Measurements from ENCODE around the gene NCAN.

NCAN gene

GRCh38 chr19:19256072-19256969 lies 44.6 kb downstream of the NCAN start:
- TF ChIP-seq TAF1 (IDR thresholded peaks at IDR 0.05; ENCODE audit: low read depth) = no peak
- no peak for TF ChIP-seq YY1 (IDR thresholded peaks at IDR 0.05; ENCODE audit: low read depth)
- no peak for TF ChIP-seq FOXM1 (IDR thresholded peaks at IDR 0.05; ENCODE audit: borderline replicate concordance, low read depth)
- TF ChIP-seq NFIC (IDR thresholded peaks at IDR 0.05) = no peak
- no peak for TF ChIP-seq MAX (IDR thresholded peaks at IDR 0.05)
- TF ChIP-seq TCF12 (IDR thresholded peaks at IDR 0.05; ENCODE audit: low read depth) = no peak
- no peak for TF ChIP-seq TEAD4 (IDR thresholded peaks at IDR 0.05)
- TF ChIP-seq CREB1 (IDR thresholded peaks at IDR 0.05; ENCODE audit: low read depth) = no peak
- no peak for TF ChIP-seq REST (IDR thresholded peaks at IDR 0.05; ENCODE audit: low read depth)
- TF ChIP-seq ZBTB7A (IDR thresholded peaks at IDR 0.05; ENCODE audit: low read depth) = no peak
- TF ChIP-seq EGR1 (IDR thresholded peaks at IDR 0.05) = no peak
- TF ChIP-seq EP300 (IDR thresholded peaks at IDR 0.05; ENCODE audit: borderline replicate concordance) = no peak
- no peak for TF ChIP-seq CEBPB (IDR thresholded peaks at IDR 0.05)
- TF ChIP-seq USF1 (IDR thresholded peaks at IDR 0.05) = no peak
- TF ChIP-seq RAD21 (IDR thresholded peaks at IDR 0.05; ENCODE audit: low read depth) = no peak

- no peak for TF ChIP-seq TCF12 (IDR thresholded peaks at IDR 0.05; ENCODE audit: low read depth)
- TF ChIP-seq RAD21 (IDR thresholded peaks at IDR 0.05; ENCODE audit: low read depth) = no peak
- TF ChIP-seq FOXM1 (IDR thresholded peaks at IDR 0.05; ENCODE audit: borderline replicate concordance, low read depth) = no peak
- TF ChIP-seq YY1 (IDR thresholded peaks at IDR 0.05; ENCODE audit: low read depth) = no peak
- TF ChIP-seq NFIC (IDR thresholded peaks at IDR 0.05) = no peak
- peak; percentile 91 for TF ChIP-seq USF1 (IDR thresholded peaks at IDR 0.05)
- peak; percentile 58 for TF ChIP-seq MAX (IDR thresholded peaks at IDR 0.05)
- TF ChIP-seq EP300 (IDR thresholded peaks at IDR 0.05; ENCODE audit: borderline replicate concordance) = no peak
- TF ChIP-seq CREB1 (IDR thresholded peaks at IDR 0.05; ENCODE audit: low read depth) = no peak
These were observed 45.4 kb downstream of the NCAN start for GRCh38 chr19:19257137-19257536.

- no peak for TF ChIP-seq ZBTB7A (IDR thresholded peaks at IDR 0.05; ENCODE audit: low read depth)
- TF ChIP-seq YY1 (IDR thresholded peaks at IDR 0.05; ENCODE audit: low read depth) = no peak
- no peak for TF ChIP-seq MAX (IDR thresholded peaks at IDR 0.05)
- no peak for TF ChIP-seq REST (IDR thresholded peaks at IDR 0.05; ENCODE audit: low read depth)
- TF ChIP-seq FOXM1 (IDR thresholded peaks at IDR 0.05; ENCODE audit: borderline replicate concordance, low read depth) = no peak
- no peak for TF ChIP-seq EGR1 (IDR thresholded peaks at IDR 0.05)
These were observed 46.3 kb downstream of the NCAN start for GRCh38 chr19:19257836-19258588.

GRCh38 chr19:19258589-19259338 lies 47.0 kb downstream of the NCAN start:
- TF ChIP-seq USF1 (IDR thresholded peaks at IDR 0.05) (no peak), EP300 (IDR thresholded peaks at IDR 0.05; ENCODE audit: borderline replicate concordance) (no peak), CEBPB (IDR thresholded peaks at IDR 0.05) (no peak), NFIC (IDR thresholded peaks at IDR 0.05) (no peak), REST (IDR thresholded peaks at IDR 0.05; ENCODE audit: low read depth) (no peak), TEAD4 (IDR thresholded peaks at IDR 0.05) (no peak), MAX (IDR thresholded peaks at IDR 0.05) (no peak), CREB1 (IDR thresholded peaks at IDR 0.05; ENCODE audit: low read depth) (no peak), YY1 (IDR thresholded peaks at IDR 0.05; ENCODE audit: low read depth) (no peak), TAF1 (IDR thresholded peaks at IDR 0.05; ENCODE audit: low read depth) (no peak), TCF12 (IDR thresholded peaks at IDR 0.05; ENCODE audit: low read depth) (no peak), FOXM1 (IDR thresholded peaks at IDR 0.05; ENCODE audit: borderline replicate concordance, low read depth) (no peak), EGR1 (IDR thresholded peaks at IDR 0.05) (no peak), RAD21 (IDR thresholded peaks at IDR 0.05; ENCODE audit: low read depth) (no peak), ZBTB7A (IDR thresholded peaks at IDR 0.05; ENCODE audit: low read depth) (no peak)
